H9 (cell line): Measurements from ENCODE around the gene LPP. TPM values are rescaled to one million over a fixed set of nuclear protein-coding genes. Genes with fewer than 3 reads are reported as not detected.

Experiments
- DNase-seq: peaks from one replicate; pipeline ENCODE4 v3.0.0-alpha.2; 2017
- H2AFZ ChIP-seq: one replicate; pipeline ENCODE4 v1.6.1; 2013; ENCODE audit warnings: mild to moderate bottlenecking, low read length, control low read depth, moderate library complexity
- H2AK5ac ChIP-seq: 2 replicates; pipeline ENCODE4 v1.6.1; 2013; ENCODE audit warnings: low read length, control low read depth, mixed read lengths; ENCODE audit not compliant: insufficient read length
- H2BK120ac ChIP-seq: one replicate; pipeline ENCODE4 v1.6.1; 2013; ENCODE audit warnings: low read depth, mild to moderate bottlenecking, low read length, control low read depth, inconsistent platforms; ENCODE audit not compliant: poor library complexity, severe bottlenecking
- H2BK12ac ChIP-seq: 2 replicates; pipeline ENCODE4 v1.6.1; 2013; ENCODE audit warnings: low read length, control low read depth, mixed read lengths, low read depth; ENCODE audit not compliant: insufficient read length
- H2BK15ac ChIP-seq: 2 replicates; pipeline ENCODE4 v1.6.1; 2013; ENCODE audit warnings: low read depth, low read length, control low read depth
- H2BK20ac ChIP-seq: one replicate; pipeline ENCODE4 v1.6.1; 2013; ENCODE audit warnings: low read depth, mild to moderate bottlenecking, low read length, control low read depth, inconsistent platforms; ENCODE audit not compliant: poor library complexity, severe bottlenecking
- H2BK5ac ChIP-seq: 2 replicates; pipeline ENCODE4 v1.6.1; 2013; ENCODE audit warnings: low read length, control low read depth, mixed read lengths; ENCODE audit not compliant: insufficient read length
- H3K14ac ChIP-seq: 2 replicates; pipeline ENCODE4 v1.6.1; 2013; ENCODE audit warnings: low read length, control low read depth; ENCODE audit not compliant: insufficient read depth
- H3K18ac ChIP-seq: 2 replicates; pipeline ENCODE4 v1.6.1; 2013; ENCODE audit warnings: low read depth, mild to moderate bottlenecking, mixed read lengths, low read length, control low read depth; ENCODE audit not compliant: insufficient read length
- H3K23ac ChIP-seq: 2 replicates; pipeline ENCODE4 v1.6.1; 2013; ENCODE audit warnings: low read length, control low read depth, mixed read lengths, low read depth; ENCODE audit not compliant: insufficient read length
- H3K23me2 ChIP-seq: 2 replicates; pipeline ENCODE4 v1.6.1; 2013; ENCODE audit warnings: low read depth, mild to moderate bottlenecking, mixed read lengths, low read length, control low read depth; ENCODE audit not compliant: insufficient read length, poor library complexity, severe bottlenecking
- H3K27ac ChIP-seq: 2 replicates; pipeline ENCODE4 v1.5.1; 2013; ENCODE audit warnings: low read length, control low read depth, mixed read lengths, low read depth; ENCODE audit not compliant: insufficient read length
- H3K27me3 ChIP-seq: 2 replicates; pipeline ENCODE4 v1.6.1; 2013; ENCODE audit warnings: low read length, control low read depth, inconsistent platforms; ENCODE audit not compliant: insufficient read depth
- H3K4ac ChIP-seq: 2 replicates; pipeline ENCODE4 v1.6.1; 2013; ENCODE audit warnings: low read depth, mild to moderate bottlenecking, control low read depth, inconsistent platforms, low read length, moderate library complexity
- H3K4me1 ChIP-seq: 2 replicates; pipeline ENCODE4 v1.6.1; 2013; ENCODE audit warnings: low read length, control low read depth, inconsistent platforms; ENCODE audit not compliant: insufficient read depth
- H3K4me2 ChIP-seq: 2 replicates; pipeline ENCODE4 v1.6.1; 2013; ENCODE audit warnings: low read length, control low read depth, mixed read lengths; ENCODE audit not compliant: insufficient read length, insufficient read depth
- H3K56ac ChIP-seq: 2 replicates; pipeline ENCODE4 v1.6.1; 2013; ENCODE audit warnings: low read depth, mild to moderate bottlenecking, mixed read lengths, low read length, control low read depth; ENCODE audit not compliant: insufficient read length
- H3K79me1 ChIP-seq: 2 replicates; pipeline ENCODE4 v1.6.1; 2013; ENCODE audit warnings: low read depth, mild to moderate bottlenecking, moderate library complexity, low read length, control low read depth, inconsistent platforms; ENCODE audit not compliant: insufficient read depth, poor library complexity, severe bottlenecking
- H3K79me2 ChIP-seq: 2 replicates; pipeline ENCODE4 v1.6.1; 2013; ENCODE audit warnings: low read length, control low read depth, inconsistent platforms; ENCODE audit not compliant: insufficient read depth
- H3K9ac ChIP-seq: 2 replicates; pipeline ENCODE4 v1.6.1; 2013; ENCODE audit warnings: low read length, control low read depth, mixed read lengths; ENCODE audit not compliant: insufficient read length; ENCODE audit errors: extremely low read depth
- H3K9me3 ChIP-seq: one replicate; pipeline ENCODE4 v1.6.1; 2013; ENCODE audit warnings: low read depth, low read length, inconsistent platforms; ENCODE audit not compliant: control insufficient read depth
- H3T11ph ChIP-seq: one replicate; pipeline ENCODE4 v1.6.1; 2013; ENCODE audit warnings: mild to moderate bottlenecking, low read length, control low read depth, inconsistent platforms
- H4K20me1 ChIP-seq: one replicate; pipeline ENCODE4 v1.6.1; 2013; ENCODE audit not compliant: control insufficient read depth, insufficient read length, insufficient read depth
- H4K5ac ChIP-seq: 2 replicates; pipeline ENCODE4 v1.6.1; 2013; ENCODE audit warnings: low read depth, mild to moderate bottlenecking, mixed read lengths, low read length, control low read depth; ENCODE audit not compliant: insufficient read length
- H4K8ac ChIP-seq: replicated peaks from 2 replicates; pipeline ENCODE4 v1.6.1; 2013; ENCODE audit warnings: low read length, control low read depth, mixed read lengths, low read depth; ENCODE audit not compliant: insufficient read length
- H4K91ac ChIP-seq: 2 replicates; pipeline ENCODE4 v1.6.1; 2013; ENCODE audit warnings: low read depth, mild to moderate bottlenecking, moderate library complexity, mixed read lengths, low read length, control low read depth; ENCODE audit not compliant: insufficient read length
- H3K27ac Mint-ChIP-seq, 3 experiments: 2 replicates in 2 of 3; 3 replicates in 1 of 3; pipeline ENCODE4 v1.8.0; 2020 to 2021; ENCODE audit warnings: mixed read lengths in 3 of 3, mild to moderate bottlenecking in 1 of 3, moderate library complexity in 1 of 3
- H3K27me3 Mint-ChIP-seq: 2 replicates; pipeline ENCODE4 v1.8.0; 2021; ENCODE audit warnings: low read depth, mild to moderate bottlenecking, moderate library complexity, mixed read lengths
- H3K36me3 Mint-ChIP-seq, 3 experiments: 2 replicates in 2 of 3; 3 replicates in 1 of 3; pipeline ENCODE4 v1.8.0; 2020 to 2021; ENCODE audit warnings: low read depth in 3 of 3, mixed read lengths in 3 of 3; ENCODE audit not compliant: insufficient read depth in 1 of 3
- H3K4me1 Mint-ChIP-seq, 2 experiments: 2 replicates each; pipeline ENCODE4 v1.8.0; 2020; ENCODE audit warnings: mixed read lengths in 2 of 2
- H3K4me3 Mint-ChIP-seq, 2 experiments: 2 replicates in 1 of 2; 3 replicates in 1 of 2; pipeline ENCODE4 v1.8.0; 2020 to 2021; ENCODE audit warnings: mild to moderate bottlenecking in 2 of 2, mixed read lengths in 2 of 2, moderate library complexity in 1 of 2
- H3K9me3 Mint-ChIP-seq, 2 experiments: 2 replicates in 1 of 2; 3 replicates in 1 of 2; pipeline ENCODE4 v1.8.0; 2020; ENCODE audit warnings: mild to moderate bottlenecking in 2 of 2, mixed read lengths in 2 of 2, moderate library complexity in 1 of 2
- WGBS: extraction: QIAGEN DNeasy Blood & Tissue Kit; methylation state at CpG from one replicate; pipeline ENCODE4 v1.1.7; 2013; ENCODE audit warnings: missing lambda C conversion rate, low lambda C conversion rate, mixed read lengths; ENCODE audit not compliant: insufficient read length; ENCODE audit errors: extremely low coverage; 5-methylcytosine and 5-hydroxymethylcytosine counted together
- total RNA-seq: library from RNA; stranded (reverse); gene quantifications from 2 replicates; pipeline ENCODE4 v1.2.1, GENCODE V29; 2021
- TF ChIP-seq, protein P1 (sequence below): fragments of 200-600 bp; sonication (generic); conservative IDR thresholded peaks from 3 replicates; pipeline ENCODE4 v1.8.0; 2021; ENCODE audit warnings: antibody characterized with exemption, mild to moderate bottlenecking

Gene LPP
- total RNA-seq, 1 experiment from 2014 or later, result 64.6 TPM

DNA sequence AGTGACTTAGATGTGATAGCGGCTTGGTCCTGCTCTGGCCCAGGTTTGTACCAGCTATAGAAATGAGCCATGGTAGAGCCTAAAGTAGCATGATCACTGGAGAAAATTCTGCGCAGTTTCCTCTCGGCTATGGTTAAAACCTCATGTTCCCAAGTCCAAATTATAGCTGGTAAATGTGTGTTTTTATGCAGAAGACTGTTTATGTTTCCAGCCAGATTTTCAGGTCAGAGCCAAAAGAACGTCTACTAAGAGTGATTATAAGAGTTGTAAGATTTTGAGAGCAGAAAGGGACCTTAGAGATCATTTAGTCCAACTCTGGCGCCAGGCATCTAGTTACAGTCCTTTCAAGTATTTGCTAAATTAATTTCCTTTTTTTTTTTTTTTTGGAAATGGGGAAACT, 333.7 kb downstream of the LPP start:
- Mint-ChIP-seq H3K27me3 (no peaks in the 10 kb centered on the region; the same call in 1 of the 2 replicates), H3K27ac (no peak overlapping the region), H3K4me1 (peaks cover 5 to 8% of the 10 kb centered on the region in 2 experiments), H3K9me3 (no peaks in the 10 kb centered on the region), H3K4me3 (no peak overlapping the region), H3K36me3 (peaks cover 4 to 8% (median 6%) of the 10 kb centered on the region in 3 experiments; a peak in 4 of 7 replicates)
- no peaks in the 10 kb centered on the region for H3K9me3 ChIP-seq
- WGBS, result no CpG with 5 or more reads among the region's 5 CpGs
- no peak overlapping the region for H3K14ac ChIP-seq
- H3K9ac ChIP-seq, result no peak overlapping the region
- H3K27me3 ChIP-seq, result no peaks in the 10 kb centered on the region
- H3K79me2 ChIP-seq, result no peaks in the 10 kb centered on the region
- H2AK5ac ChIP-seq, result no peak overlapping the region
- no peak overlapping the region for H2BK120ac ChIP-seq
- no peak overlapping the region for H2BK12ac ChIP-seq
- no peak overlapping the region for H3K4ac ChIP-seq
- H4K5ac ChIP-seq, result no peak overlapping the region
- DNase-seq, result no peak
- no peak overlapping the region for H3K56ac ChIP-seq
- no peaks in the 10 kb centered on the region for H3K79me1 ChIP-seq
- no peaks in the 10 kb centered on the region for H4K20me1 ChIP-seq
- H2AFZ ChIP-seq, result no peak overlapping the region
- no peak overlapping the region for H2BK20ac ChIP-seq
- no peak overlapping the region for H3K4me2 ChIP-seq
- H3K4me1 ChIP-seq, result no peaks in the 10 kb centered on the region
- H2BK15ac ChIP-seq, result no peak overlapping the region
- TF ChIP-seq, protein P1, sequence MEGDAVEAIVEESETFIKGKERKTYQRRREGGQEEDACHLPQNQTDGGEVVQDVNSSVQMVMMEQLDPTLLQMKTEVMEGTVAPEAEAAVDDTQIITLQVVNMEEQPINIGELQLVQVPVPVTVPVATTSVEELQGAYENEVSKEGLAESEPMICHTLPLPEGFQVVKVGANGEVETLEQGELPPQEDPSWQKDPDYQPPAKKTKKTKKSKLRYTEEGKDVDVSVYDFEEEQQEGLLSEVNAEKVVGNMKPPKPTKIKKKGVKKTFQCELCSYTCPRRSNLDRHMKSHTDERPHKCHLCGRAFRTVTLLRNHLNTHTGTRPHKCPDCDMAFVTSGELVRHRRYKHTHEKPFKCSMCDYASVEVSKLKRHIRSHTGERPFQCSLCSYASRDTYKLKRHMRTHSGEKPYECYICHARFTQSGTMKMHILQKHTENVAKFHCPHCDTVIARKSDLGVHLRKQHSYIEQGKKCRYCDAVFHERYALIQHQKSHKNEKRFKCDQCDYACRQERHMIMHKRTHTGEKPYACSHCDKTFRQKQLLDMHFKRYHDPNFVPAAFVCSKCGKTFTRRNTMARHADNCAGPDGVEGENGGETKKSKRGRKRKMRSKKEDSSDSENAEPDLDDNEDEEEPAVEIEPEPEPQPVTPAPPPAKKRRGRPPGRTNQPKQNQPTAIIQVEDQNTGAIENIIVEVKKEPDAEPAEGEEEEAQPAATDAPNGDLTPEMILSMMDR, result no peak
- H3K18ac ChIP-seq, result no peak overlapping the region
- H3K23me2 ChIP-seq, result no peaks in the 10 kb centered on the region
- H3K27ac ChIP-seq, result no peak overlapping the region
- no peak overlapping the region for H4K8ac ChIP-seq
- no peak overlapping the region for H2BK5ac ChIP-seq
- H3K23ac ChIP-seq, result no peak overlapping the region
- no peak overlapping the region for H4K91ac ChIP-seq
- H3T11ph ChIP-seq, result no peak overlapping the region
